H9 (cell line): ENCODE results near the gene POU2F2. TPM values are rescaled to one million over a fixed set of nuclear protein-coding genes. Genes with fewer than 3 reads are reported as not detected.

Source experiments
- DNase-seq: peaks from one replicate; pipeline ENCODE4 v3.0.0-alpha.2; 2017
- H2AFZ ChIP-seq: one replicate; pipeline ENCODE4 v1.6.1; 2013; ENCODE audit warnings: mild to moderate bottlenecking, low read length, control low read depth, moderate library complexity
- H2AK5ac ChIP-seq: 2 replicates; pipeline ENCODE4 v1.6.1; 2013; ENCODE audit warnings: low read length, control low read depth, mixed read lengths; ENCODE audit not compliant: insufficient read length
- H2BK120ac ChIP-seq: one replicate; pipeline ENCODE4 v1.6.1; 2013; ENCODE audit warnings: low read depth, mild to moderate bottlenecking, low read length, control low read depth, inconsistent platforms; ENCODE audit not compliant: poor library complexity, severe bottlenecking
- H2BK12ac ChIP-seq: 2 replicates; pipeline ENCODE4 v1.6.1; 2013; ENCODE audit warnings: low read length, control low read depth, mixed read lengths, low read depth; ENCODE audit not compliant: insufficient read length
- H2BK15ac ChIP-seq: 2 replicates; pipeline ENCODE4 v1.6.1; 2013; ENCODE audit warnings: low read depth, low read length, control low read depth
- H2BK20ac ChIP-seq: one replicate; pipeline ENCODE4 v1.6.1; 2013; ENCODE audit warnings: low read depth, mild to moderate bottlenecking, low read length, control low read depth, inconsistent platforms; ENCODE audit not compliant: poor library complexity, severe bottlenecking
- H2BK5ac ChIP-seq: 2 replicates; pipeline ENCODE4 v1.6.1; 2013; ENCODE audit warnings: low read length, control low read depth, mixed read lengths; ENCODE audit not compliant: insufficient read length
- H3K14ac ChIP-seq: 2 replicates; pipeline ENCODE4 v1.6.1; 2013; ENCODE audit warnings: low read length, control low read depth; ENCODE audit not compliant: insufficient read depth
- H3K18ac ChIP-seq: 2 replicates; pipeline ENCODE4 v1.6.1; 2013; ENCODE audit warnings: low read depth, mild to moderate bottlenecking, mixed read lengths, low read length, control low read depth; ENCODE audit not compliant: insufficient read length
- H3K23ac ChIP-seq: 2 replicates; pipeline ENCODE4 v1.6.1; 2013; ENCODE audit warnings: low read length, control low read depth, mixed read lengths, low read depth; ENCODE audit not compliant: insufficient read length
- H3K23me2 ChIP-seq: 2 replicates; pipeline ENCODE4 v1.6.1; 2013; ENCODE audit warnings: low read depth, mild to moderate bottlenecking, mixed read lengths, low read length, control low read depth; ENCODE audit not compliant: insufficient read length, poor library complexity, severe bottlenecking
- H3K27ac ChIP-seq: 2 replicates; pipeline ENCODE4 v1.5.1; 2013; ENCODE audit warnings: low read length, control low read depth, mixed read lengths, low read depth; ENCODE audit not compliant: insufficient read length
- H3K27me3 ChIP-seq: 2 replicates; pipeline ENCODE4 v1.6.1; 2013; ENCODE audit warnings: low read length, control low read depth, inconsistent platforms; ENCODE audit not compliant: insufficient read depth
- H3K4ac ChIP-seq: 2 replicates; pipeline ENCODE4 v1.6.1; 2013; ENCODE audit warnings: low read depth, mild to moderate bottlenecking, control low read depth, inconsistent platforms, low read length, moderate library complexity
- H3K4me1 ChIP-seq: 2 replicates; pipeline ENCODE4 v1.6.1; 2013; ENCODE audit warnings: low read length, control low read depth, inconsistent platforms; ENCODE audit not compliant: insufficient read depth
- H3K4me2 ChIP-seq: 2 replicates; pipeline ENCODE4 v1.6.1; 2013; ENCODE audit warnings: low read length, control low read depth, mixed read lengths; ENCODE audit not compliant: insufficient read length, insufficient read depth
- H3K56ac ChIP-seq: 2 replicates; pipeline ENCODE4 v1.6.1; 2013; ENCODE audit warnings: low read depth, mild to moderate bottlenecking, mixed read lengths, low read length, control low read depth; ENCODE audit not compliant: insufficient read length
- H3K79me1 ChIP-seq: 2 replicates; pipeline ENCODE4 v1.6.1; 2013; ENCODE audit warnings: low read depth, mild to moderate bottlenecking, moderate library complexity, low read length, control low read depth, inconsistent platforms; ENCODE audit not compliant: insufficient read depth, poor library complexity, severe bottlenecking
- H3K79me2 ChIP-seq: 2 replicates; pipeline ENCODE4 v1.6.1; 2013; ENCODE audit warnings: low read length, control low read depth, inconsistent platforms; ENCODE audit not compliant: insufficient read depth
- H3K9ac ChIP-seq: 2 replicates; pipeline ENCODE4 v1.6.1; 2013; ENCODE audit warnings: low read length, control low read depth, mixed read lengths; ENCODE audit not compliant: insufficient read length; ENCODE audit errors: extremely low read depth
- H3K9me3 ChIP-seq: one replicate; pipeline ENCODE4 v1.6.1; 2013; ENCODE audit warnings: low read depth, low read length, inconsistent platforms; ENCODE audit not compliant: control insufficient read depth
- H3T11ph ChIP-seq: one replicate; pipeline ENCODE4 v1.6.1; 2013; ENCODE audit warnings: mild to moderate bottlenecking, low read length, control low read depth, inconsistent platforms
- H4K20me1 ChIP-seq: one replicate; pipeline ENCODE4 v1.6.1; 2013; ENCODE audit not compliant: control insufficient read depth, insufficient read length, insufficient read depth
- H4K5ac ChIP-seq: 2 replicates; pipeline ENCODE4 v1.6.1; 2013; ENCODE audit warnings: low read depth, mild to moderate bottlenecking, mixed read lengths, low read length, control low read depth; ENCODE audit not compliant: insufficient read length
- H4K8ac ChIP-seq: replicated peaks from 2 replicates; pipeline ENCODE4 v1.6.1; 2013; ENCODE audit warnings: low read length, control low read depth, mixed read lengths, low read depth; ENCODE audit not compliant: insufficient read length
- H4K91ac ChIP-seq: 2 replicates; pipeline ENCODE4 v1.6.1; 2013; ENCODE audit warnings: low read depth, mild to moderate bottlenecking, moderate library complexity, mixed read lengths, low read length, control low read depth; ENCODE audit not compliant: insufficient read length
- H3K27ac Mint-ChIP-seq, 3 experiments: 2 replicates in 2 of 3; 3 replicates in 1 of 3; pipeline ENCODE4 v1.8.0; 2020 to 2021; ENCODE audit warnings: mixed read lengths in 3 of 3, mild to moderate bottlenecking in 1 of 3, moderate library complexity in 1 of 3
- H3K27me3 Mint-ChIP-seq: 2 replicates; pipeline ENCODE4 v1.8.0; 2021; ENCODE audit warnings: low read depth, mild to moderate bottlenecking, moderate library complexity, mixed read lengths
- H3K36me3 Mint-ChIP-seq, 3 experiments: 2 replicates in 2 of 3; 3 replicates in 1 of 3; pipeline ENCODE4 v1.8.0; 2020 to 2021; ENCODE audit warnings: low read depth in 3 of 3, mixed read lengths in 3 of 3; ENCODE audit not compliant: insufficient read depth in 1 of 3
- H3K4me1 Mint-ChIP-seq, 2 experiments: 2 replicates each; pipeline ENCODE4 v1.8.0; 2020; ENCODE audit warnings: mixed read lengths in 2 of 2
- H3K4me3 Mint-ChIP-seq, 2 experiments: 2 replicates in 1 of 2; 3 replicates in 1 of 2; pipeline ENCODE4 v1.8.0; 2020 to 2021; ENCODE audit warnings: mild to moderate bottlenecking in 2 of 2, mixed read lengths in 2 of 2, moderate library complexity in 1 of 2
- H3K9me3 Mint-ChIP-seq, 2 experiments: 2 replicates in 1 of 2; 3 replicates in 1 of 2; pipeline ENCODE4 v1.8.0; 2020; ENCODE audit warnings: mild to moderate bottlenecking in 2 of 2, mixed read lengths in 2 of 2, moderate library complexity in 1 of 2
- CTCF ChIP-seq: fragments of 200-600 bp; sonication (generic); conservative IDR thresholded peaks from 3 replicates; pipeline ENCODE4 v1.8.0; 2021; ENCODE audit warnings: antibody characterized with exemption, mild to moderate bottlenecking
- WGBS: extraction: QIAGEN DNeasy Blood & Tissue Kit; methylation state at CpG from one replicate; pipeline ENCODE4 v1.1.7; 2013; ENCODE audit warnings: missing lambda C conversion rate, low lambda C conversion rate, mixed read lengths; ENCODE audit not compliant: insufficient read length; ENCODE audit errors: extremely low coverage; 5-methylcytosine and 5-hydroxymethylcytosine counted together
- total RNA-seq: library from RNA; stranded (reverse); gene quantifications from 2 replicates; pipeline ENCODE4 v1.2.1, GENCODE V29; 2021

The POU2F2 gene
- total RNA-seq, 1 experiment from 2014 or later = 2.9 TPM

GRCh38 chr19:42155796-42156195, 23.6 kb upstream of the POU2F2 start:
- Histone ChIP-seq H2AFZ (no peak overlapping the region), H3K79me2 (no peaks in the 10 kb centered on the region)

More at GRCh38 chr19:42155796-42156195, 23.6 kb upstream of the POU2F2 start:
- H3K4me2 ChIP-seq = no peak overlapping the region
- DNase-seq = no peak
- H2BK5ac ChIP-seq = no peak overlapping the region
- H3K4me3 Mint-ChIP-seq = no peak overlapping the region; a peak in 1 of 5 replicates
- no peak overlapping the region for H3K14ac ChIP-seq
- peaks cover 3% of the 10 kb centered on the region; the same call in 1 of the 2 replicates for H3K4me1 ChIP-seq
- H2BK12ac ChIP-seq = no peak overlapping the region
- H2BK120ac ChIP-seq = no peak overlapping the region
- no peaks in the 10 kb centered on the region for H3K9me3 ChIP-seq
- H3K27me3 ChIP-seq = no peaks in the 10 kb centered on the region; the same call in 1 of the 2 replicates
- H3K23ac ChIP-seq = no peak overlapping the region
- H3K9me3 Mint-ChIP-seq = no peaks in the 10 kb centered on the region
- H4K91ac ChIP-seq = no peak overlapping the region
- no CpG with 5 or more reads among the region's 10 CpGs for WGBS
- no peak overlapping the region for H2BK20ac ChIP-seq
- H3K56ac ChIP-seq = no peak overlapping the region
- no peak overlapping the region for H3T11ph ChIP-seq
- no peaks in the 10 kb centered on the region for H4K20me1 ChIP-seq
- no peak overlapping the region for H2AK5ac ChIP-seq
- H3K27ac Mint-ChIP-seq = no peak overlapping the region
- H3K18ac ChIP-seq = no peak overlapping the region
- no peak overlapping the region for H4K8ac ChIP-seq
- TF ChIP-seq CTCF = no peak
- no peak overlapping the region for H3K27ac ChIP-seq
- H3K23me2 ChIP-seq = no peaks in the 10 kb centered on the region
- no peak overlapping the region for H3K4ac ChIP-seq
- H3K79me1 ChIP-seq = no peaks in the 10 kb centered on the region
- no peak overlapping the region for H2BK15ac ChIP-seq
- peaks cover 26 to 52% of the 10 kb centered on the region in 2 experiments for H3K4me1 Mint-ChIP-seq
- H4K5ac ChIP-seq = no peak overlapping the region
- H3K9ac ChIP-seq = no peak overlapping the region
- no peaks in the 10 kb centered on the region for H3K36me3 Mint-ChIP-seq
- peaks cover 73% of the 10 kb centered on the region for H3K27me3 Mint-ChIP-seq
